GM13977 (cell line): Measurements from ENCODE around the gene BMP15.

Experiments used
- DNase-seq: peaks from one replicate; pipeline ENCODE4 v3.0.0; 2012; ENCODE audit warnings: low spot score
- CTCF ChIP-seq: IDR thresholded peaks from 2 replicates; pipeline ENCODE4 v1.5.1; 2012; ENCODE audit warnings: mild to moderate bottlenecking, control low read depth; ENCODE audit not compliant: insufficient read depth; ENCODE audit errors: extremely low read depth, missing control alignments
- in situ Hi-C: fragments of 300-500 bp; cut with MboI; formaldehyde crosslinking; loops from one replicate; pipeline ENCODE4 v1.12.0; 2022; ENCODE audit warnings: low sequenced_read_pairs, low pct_unique_long_range_greater_than_20kb, mixed read lengths, inconsistent platforms; ENCODE audit not compliant: unreplicated experiment

Gene BMP15

GRCh38 chrX:50962156-50962555 lies 51.6 kb downstream of the BMP15 start:
- DNase-seq: no peak
- TF ChIP-seq CTCF: no peak
- in situ Hi-C loops: no loop called here

- DNase-seq: no peak
- TF ChIP-seq CTCF: no peak
- in situ Hi-C loops: no loop called here
Observed at GRCh38 chrX:50963842-50964241, 53.3 kb downstream of the BMP15 start.
